H9 (cell line): ENCODE results near the gene EME1. TPM values are rescaled to one million over a fixed set of nuclear protein-coding genes. Genes with fewer than 3 reads are reported as not detected.

Experiments
- DNase-seq: peaks from one replicate; pipeline ENCODE4 v3.0.0-alpha.2; 2017
- H2AFZ ChIP-seq: one replicate; pipeline ENCODE4 v1.6.1; 2013; ENCODE audit warnings: mild to moderate bottlenecking, low read length, control low read depth, moderate library complexity
- H2AK5ac ChIP-seq: 2 replicates; pipeline ENCODE4 v1.6.1; 2013; ENCODE audit warnings: low read length, control low read depth, mixed read lengths; ENCODE audit not compliant: insufficient read length
- H2BK120ac ChIP-seq: one replicate; pipeline ENCODE4 v1.6.1; 2013; ENCODE audit warnings: low read depth, mild to moderate bottlenecking, low read length, control low read depth, inconsistent platforms; ENCODE audit not compliant: poor library complexity, severe bottlenecking
- H2BK12ac ChIP-seq: 2 replicates; pipeline ENCODE4 v1.6.1; 2013; ENCODE audit warnings: low read length, control low read depth, mixed read lengths, low read depth; ENCODE audit not compliant: insufficient read length
- H2BK15ac ChIP-seq: 2 replicates; pipeline ENCODE4 v1.6.1; 2013; ENCODE audit warnings: low read depth, low read length, control low read depth
- H2BK20ac ChIP-seq: one replicate; pipeline ENCODE4 v1.6.1; 2013; ENCODE audit warnings: low read depth, mild to moderate bottlenecking, low read length, control low read depth, inconsistent platforms; ENCODE audit not compliant: poor library complexity, severe bottlenecking
- H2BK5ac ChIP-seq: 2 replicates; pipeline ENCODE4 v1.6.1; 2013; ENCODE audit warnings: low read length, control low read depth, mixed read lengths; ENCODE audit not compliant: insufficient read length
- H3K14ac ChIP-seq: 2 replicates; pipeline ENCODE4 v1.6.1; 2013; ENCODE audit warnings: low read length, control low read depth; ENCODE audit not compliant: insufficient read depth
- H3K18ac ChIP-seq: 2 replicates; pipeline ENCODE4 v1.6.1; 2013; ENCODE audit warnings: low read depth, mild to moderate bottlenecking, mixed read lengths, low read length, control low read depth; ENCODE audit not compliant: insufficient read length
- H3K23ac ChIP-seq: 2 replicates; pipeline ENCODE4 v1.6.1; 2013; ENCODE audit warnings: low read length, control low read depth, mixed read lengths, low read depth; ENCODE audit not compliant: insufficient read length
- H3K23me2 ChIP-seq: 2 replicates; pipeline ENCODE4 v1.6.1; 2013; ENCODE audit warnings: low read depth, mild to moderate bottlenecking, mixed read lengths, low read length, control low read depth; ENCODE audit not compliant: insufficient read length, poor library complexity, severe bottlenecking
- H3K27ac ChIP-seq: 2 replicates; pipeline ENCODE4 v1.5.1; 2013; ENCODE audit warnings: low read length, control low read depth, mixed read lengths, low read depth; ENCODE audit not compliant: insufficient read length
- H3K27me3 ChIP-seq: 2 replicates; pipeline ENCODE4 v1.6.1; 2013; ENCODE audit warnings: low read length, control low read depth, inconsistent platforms; ENCODE audit not compliant: insufficient read depth
- H3K4ac ChIP-seq: 2 replicates; pipeline ENCODE4 v1.6.1; 2013; ENCODE audit warnings: low read depth, mild to moderate bottlenecking, control low read depth, inconsistent platforms, low read length, moderate library complexity
- H3K4me1 ChIP-seq: 2 replicates; pipeline ENCODE4 v1.6.1; 2013; ENCODE audit warnings: low read length, control low read depth, inconsistent platforms; ENCODE audit not compliant: insufficient read depth
- H3K4me2 ChIP-seq: 2 replicates; pipeline ENCODE4 v1.6.1; 2013; ENCODE audit warnings: low read length, control low read depth, mixed read lengths; ENCODE audit not compliant: insufficient read length, insufficient read depth
- H3K56ac ChIP-seq: 2 replicates; pipeline ENCODE4 v1.6.1; 2013; ENCODE audit warnings: low read depth, mild to moderate bottlenecking, mixed read lengths, low read length, control low read depth; ENCODE audit not compliant: insufficient read length
- H3K79me1 ChIP-seq: 2 replicates; pipeline ENCODE4 v1.6.1; 2013; ENCODE audit warnings: low read depth, mild to moderate bottlenecking, moderate library complexity, low read length, control low read depth, inconsistent platforms; ENCODE audit not compliant: insufficient read depth, poor library complexity, severe bottlenecking
- H3K79me2 ChIP-seq: 2 replicates; pipeline ENCODE4 v1.6.1; 2013; ENCODE audit warnings: low read length, control low read depth, inconsistent platforms; ENCODE audit not compliant: insufficient read depth
- H3K9ac ChIP-seq: 2 replicates; pipeline ENCODE4 v1.6.1; 2013; ENCODE audit warnings: low read length, control low read depth, mixed read lengths; ENCODE audit not compliant: insufficient read length; ENCODE audit errors: extremely low read depth
- H3K9me3 ChIP-seq: one replicate; pipeline ENCODE4 v1.6.1; 2013; ENCODE audit warnings: low read depth, low read length, inconsistent platforms; ENCODE audit not compliant: control insufficient read depth
- H3T11ph ChIP-seq: one replicate; pipeline ENCODE4 v1.6.1; 2013; ENCODE audit warnings: mild to moderate bottlenecking, low read length, control low read depth, inconsistent platforms
- H4K20me1 ChIP-seq: one replicate; pipeline ENCODE4 v1.6.1; 2013; ENCODE audit not compliant: control insufficient read depth, insufficient read length, insufficient read depth
- H4K5ac ChIP-seq: 2 replicates; pipeline ENCODE4 v1.6.1; 2013; ENCODE audit warnings: low read depth, mild to moderate bottlenecking, mixed read lengths, low read length, control low read depth; ENCODE audit not compliant: insufficient read length
- H4K8ac ChIP-seq: replicated peaks from 2 replicates; pipeline ENCODE4 v1.6.1; 2013; ENCODE audit warnings: low read length, control low read depth, mixed read lengths, low read depth; ENCODE audit not compliant: insufficient read length
- H4K91ac ChIP-seq: 2 replicates; pipeline ENCODE4 v1.6.1; 2013; ENCODE audit warnings: low read depth, mild to moderate bottlenecking, moderate library complexity, mixed read lengths, low read length, control low read depth; ENCODE audit not compliant: insufficient read length
- H3K27ac Mint-ChIP-seq, 3 experiments: 2 replicates in 2 of 3; 3 replicates in 1 of 3; pipeline ENCODE4 v1.8.0; 2020 to 2021; ENCODE audit warnings: mixed read lengths in 3 of 3, mild to moderate bottlenecking in 1 of 3, moderate library complexity in 1 of 3
- H3K27me3 Mint-ChIP-seq: 2 replicates; pipeline ENCODE4 v1.8.0; 2021; ENCODE audit warnings: low read depth, mild to moderate bottlenecking, moderate library complexity, mixed read lengths
- H3K36me3 Mint-ChIP-seq, 3 experiments: 2 replicates in 2 of 3; 3 replicates in 1 of 3; pipeline ENCODE4 v1.8.0; 2020 to 2021; ENCODE audit warnings: low read depth in 3 of 3, mixed read lengths in 3 of 3; ENCODE audit not compliant: insufficient read depth in 1 of 3
- H3K4me1 Mint-ChIP-seq, 2 experiments: 2 replicates each; pipeline ENCODE4 v1.8.0; 2020; ENCODE audit warnings: mixed read lengths in 2 of 2
- H3K4me3 Mint-ChIP-seq, 2 experiments: 2 replicates in 1 of 2; 3 replicates in 1 of 2; pipeline ENCODE4 v1.8.0; 2020 to 2021; ENCODE audit warnings: mild to moderate bottlenecking in 2 of 2, mixed read lengths in 2 of 2, moderate library complexity in 1 of 2
- H3K9me3 Mint-ChIP-seq, 2 experiments: 2 replicates in 1 of 2; 3 replicates in 1 of 2; pipeline ENCODE4 v1.8.0; 2020; ENCODE audit warnings: mild to moderate bottlenecking in 2 of 2, mixed read lengths in 2 of 2, moderate library complexity in 1 of 2
- CTCF ChIP-seq: fragments of 200-600 bp; sonication (generic); conservative IDR thresholded peaks from 3 replicates; pipeline ENCODE4 v1.8.0; 2021; ENCODE audit warnings: antibody characterized with exemption, mild to moderate bottlenecking
- WGBS: extraction: QIAGEN DNeasy Blood & Tissue Kit; methylation state at CpG from one replicate; pipeline ENCODE4 v1.1.7; 2013; ENCODE audit warnings: missing lambda C conversion rate, low lambda C conversion rate, mixed read lengths; ENCODE audit not compliant: insufficient read length; ENCODE audit errors: extremely low coverage; 5-methylcytosine and 5-hydroxymethylcytosine counted together
- total RNA-seq: library from RNA; stranded (reverse); gene quantifications from 2 replicates; pipeline ENCODE4 v1.2.1, GENCODE V29; 2021

The EME1 gene
- total RNA-seq, 1 experiment from 2014 or later: 15.1 TPM

DNA sequence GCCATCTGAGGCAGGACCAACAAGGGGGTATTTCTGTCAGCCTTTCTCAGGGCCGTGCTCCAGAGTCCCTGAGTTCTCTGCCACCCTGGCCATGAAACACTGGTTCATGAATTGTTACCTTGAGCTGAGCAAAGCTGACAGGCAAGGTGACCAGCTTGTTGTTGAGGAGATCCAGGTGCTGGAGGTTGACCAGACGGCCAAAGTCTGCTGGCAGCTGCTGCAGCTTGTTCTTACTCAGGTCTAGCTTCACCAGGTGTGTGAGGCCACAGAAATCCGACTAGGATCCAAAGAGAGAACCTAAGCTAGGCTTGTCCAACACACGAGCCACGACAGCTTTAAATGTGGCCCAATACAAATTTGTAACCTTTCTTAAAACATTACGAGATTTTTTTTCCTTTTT lies 19.6 kb downstream of the EME1 start:
- Histone ChIP-seq H2BK15ac (no peak overlapping the region), H3K14ac (no peak overlapping the region), H3K4me2 (no peak overlapping the region), H2BK20ac (no peak overlapping the region), H3K79me2 (peaks cover 11% of the 10 kb centered on the region; the same call in 1 of the 2 replicates), H3K9me3 (no peaks in the 10 kb centered on the region), H4K5ac (no peak overlapping the region), H3K4me1 (0 out of 2 replicates have a peak, but pooled peaks cover 3% of the 10 kb centered on the region), H4K91ac (no peak overlapping the region), H4K20me1 (no peaks in the 10 kb centered on the region), H3K4ac (no peak overlapping the region), H3K23me2 (peaks cover 12% of the 10 kb centered on the region), H2AFZ (no peak overlapping the region), H3K56ac (no peak overlapping the region), H3K23ac (no peak overlapping the region), H2BK12ac (no peak overlapping the region), H3K9ac (no peak overlapping the region), H3K27ac (no peak overlapping the region), H3T11ph (no peak overlapping the region), H4K8ac (no peak overlapping the region), H3K79me1 (peaks cover 11% of the 10 kb centered on the region), H3K27me3 (no peaks in the 10 kb centered on the region), H2BK120ac (no peak overlapping the region), H2BK5ac (no peak overlapping the region), H3K18ac (no peak overlapping the region), H2AK5ac (no peak overlapping the region)
- Mint-ChIP-seq H3K4me3 (no peak overlapping the region), H3K36me3 (peaks cover 46 to 75% (median 70%) of the 10 kb centered on the region in 3 experiments; a peak in 6 of 7 replicates), H3K9me3 (no peaks in the 10 kb centered on the region), H3K27me3 (no peaks in the 10 kb centered on the region), H3K27ac (no peak overlapping the region), H3K4me1 (peaks cover 8 to 13% of the 10 kb centered on the region in 2 experiments)
- TF ChIP-seq CTCF: no peak
- WGBS: no CpG with 5 or more reads among the region's 6 CpGs
- DNase-seq: no peak
